ENCODE measurements around the gene TENT5C.
A peak's percentile ranks its signal among the peaks of the same experiment; 100 is the strongest.

Gene TENT5C

DNA sequence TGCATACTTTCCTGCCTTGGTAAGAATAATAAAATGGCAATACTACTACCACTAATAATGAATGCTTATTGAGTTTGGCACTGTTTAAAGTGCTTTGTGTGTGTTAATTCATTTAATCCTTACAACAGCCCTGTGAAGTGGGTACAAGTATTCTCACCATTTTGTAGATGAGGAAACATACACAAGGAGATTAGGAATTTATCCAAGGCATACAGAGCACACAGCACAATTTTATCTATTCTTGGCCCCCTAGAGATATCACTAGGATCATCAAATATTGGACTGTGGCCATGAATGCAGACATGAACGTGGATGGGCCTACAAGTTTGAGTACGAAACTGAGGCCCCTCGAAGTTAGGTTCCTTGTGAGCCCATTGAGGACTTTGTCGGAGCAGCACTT lies 39.5 kb downstream of the TENT5C start:
- Histone ChIP-seq H3K27ac (peak overlapping the region; percentile 63; the same call in 1 of the 2 replicates), H3K36me3 (ENCODE audit: insufficient read depth) (no peaks in the 10 kb centered on the region), H3K79me2 (ENCODE audit: insufficient read depth, low read depth) (no peaks in the 10 kb centered on the region), H3K4me1 (ENCODE audit: low read depth, poor library complexity, severe bottlenecking) (peaks cover 65% of the 10 kb centered on the region), H3K4me3 (IDR thresholded peaks at IDR 0.05; ENCODE audit: insufficient read depth, low read depth, low read length) (no peak overlapping the region), H3K27me3 (ENCODE audit: insufficient read depth, low read depth) (no peaks in the 10 kb centered on the region), H4K20me1 (ENCODE audit: insufficient read depth) (no peaks in the 10 kb centered on the region), H2AFZ (ENCODE audit: low read depth) (no peak overlapping the region), H3K4me2 (peak overlapping the region; percentile 51), H3K9ac (no peak overlapping the region)
- TF ChIP-seq, protein P1, sequence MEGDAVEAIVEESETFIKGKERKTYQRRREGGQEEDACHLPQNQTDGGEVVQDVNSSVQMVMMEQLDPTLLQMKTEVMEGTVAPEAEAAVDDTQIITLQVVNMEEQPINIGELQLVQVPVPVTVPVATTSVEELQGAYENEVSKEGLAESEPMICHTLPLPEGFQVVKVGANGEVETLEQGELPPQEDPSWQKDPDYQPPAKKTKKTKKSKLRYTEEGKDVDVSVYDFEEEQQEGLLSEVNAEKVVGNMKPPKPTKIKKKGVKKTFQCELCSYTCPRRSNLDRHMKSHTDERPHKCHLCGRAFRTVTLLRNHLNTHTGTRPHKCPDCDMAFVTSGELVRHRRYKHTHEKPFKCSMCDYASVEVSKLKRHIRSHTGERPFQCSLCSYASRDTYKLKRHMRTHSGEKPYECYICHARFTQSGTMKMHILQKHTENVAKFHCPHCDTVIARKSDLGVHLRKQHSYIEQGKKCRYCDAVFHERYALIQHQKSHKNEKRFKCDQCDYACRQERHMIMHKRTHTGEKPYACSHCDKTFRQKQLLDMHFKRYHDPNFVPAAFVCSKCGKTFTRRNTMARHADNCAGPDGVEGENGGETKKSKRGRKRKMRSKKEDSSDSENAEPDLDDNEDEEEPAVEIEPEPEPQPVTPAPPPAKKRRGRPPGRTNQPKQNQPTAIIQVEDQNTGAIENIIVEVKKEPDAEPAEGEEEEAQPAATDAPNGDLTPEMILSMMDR (conservative IDR thresholded peaks at IDR 0.05; ENCODE audit: low read depth, low read length), result no peak

DNA sequence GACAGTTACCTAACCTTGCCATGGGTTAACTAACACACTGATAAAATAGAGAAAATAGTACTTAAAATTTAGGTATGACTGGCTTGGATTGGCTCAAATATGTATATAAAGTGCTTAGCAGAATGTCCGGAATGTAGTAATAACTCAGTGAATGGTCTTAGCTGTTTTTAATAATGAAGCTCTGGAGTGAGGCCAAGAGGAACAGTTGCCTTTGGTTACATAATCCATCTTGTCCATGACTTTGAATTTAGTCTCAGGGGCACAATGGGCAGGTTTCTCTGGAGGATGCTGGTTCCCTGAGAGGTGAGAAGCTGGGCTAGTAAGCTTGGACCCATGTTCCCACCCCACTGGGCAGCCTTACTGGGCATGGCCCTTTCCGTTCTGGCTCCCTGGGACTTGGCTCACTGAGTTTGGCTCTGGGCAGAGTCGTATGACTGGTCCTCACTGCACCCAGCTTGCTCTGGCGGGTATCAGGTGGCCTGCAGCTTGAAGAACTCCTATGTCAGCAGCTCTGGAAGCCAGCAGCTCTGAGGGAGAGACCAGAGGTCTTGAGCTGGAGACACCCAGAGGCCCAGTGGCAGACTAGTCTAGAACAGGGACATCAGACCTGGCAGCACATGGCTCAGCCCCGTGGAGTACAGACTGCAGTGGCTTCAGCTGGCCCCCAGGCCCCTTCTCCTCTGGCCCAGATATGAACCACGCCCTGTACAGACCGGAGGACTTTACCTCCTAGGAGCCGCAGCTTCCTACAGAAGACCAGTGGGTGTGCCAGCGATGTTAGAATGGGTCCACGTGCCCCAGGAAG lies 40.4 kb downstream of the TENT5C start:
- Histone ChIP-seq H3K79me2 (ENCODE audit: insufficient read depth, low read depth) (no peaks in the 10 kb centered on the region), H3K4me2 (no peak overlapping the region; the same call in 1 of the 2 replicates), H3K9ac (no peak overlapping the region), H2AFZ (ENCODE audit: low read depth) (no peak overlapping the region), H3K27ac (no peak overlapping the region; the same call in 1 of the 2 replicates), H3K4me1 (ENCODE audit: low read depth, poor library complexity, severe bottlenecking) (peaks cover 61% of the 10 kb centered on the region), H3K4me3 (IDR thresholded peaks at IDR 0.05; ENCODE audit: insufficient read depth, low read depth, low read length) (no peak overlapping the region), H3K36me3 (ENCODE audit: insufficient read depth) (no peaks in the 10 kb centered on the region), H4K20me1 (ENCODE audit: insufficient read depth) (no peaks in the 10 kb centered on the region), H3K27me3 (ENCODE audit: insufficient read depth, low read depth) (no peaks in the 10 kb centered on the region)
- TF ChIP-seq, protein P1 (conservative IDR thresholded peaks at IDR 0.05; ENCODE audit: low read depth, low read length), result no peak

DNA sequence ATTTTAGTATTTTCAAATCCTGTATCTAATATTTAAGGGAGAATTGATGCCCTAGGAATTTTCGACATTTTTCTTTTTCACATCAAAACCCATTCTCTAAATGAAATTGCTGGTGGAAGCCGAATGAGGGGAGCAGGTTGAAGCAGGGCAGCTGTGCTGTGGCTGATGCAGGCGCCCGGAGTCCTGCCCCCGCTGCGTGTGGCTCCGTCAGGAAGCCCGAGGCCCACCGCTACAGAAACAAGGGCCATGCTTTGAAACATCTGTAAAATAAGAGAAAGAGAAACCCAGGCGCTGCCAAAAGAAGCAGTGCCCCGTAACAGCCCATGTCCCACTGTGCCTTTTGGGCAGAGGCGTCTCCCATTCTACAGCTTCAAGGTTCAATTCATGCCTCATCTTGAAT lies 41.1 kb downstream of the TENT5C start:
- TF ChIP-seq, protein P1 (conservative IDR thresholded peaks at IDR 0.05; ENCODE audit: low read depth, low read length), result no peak

DNA sequence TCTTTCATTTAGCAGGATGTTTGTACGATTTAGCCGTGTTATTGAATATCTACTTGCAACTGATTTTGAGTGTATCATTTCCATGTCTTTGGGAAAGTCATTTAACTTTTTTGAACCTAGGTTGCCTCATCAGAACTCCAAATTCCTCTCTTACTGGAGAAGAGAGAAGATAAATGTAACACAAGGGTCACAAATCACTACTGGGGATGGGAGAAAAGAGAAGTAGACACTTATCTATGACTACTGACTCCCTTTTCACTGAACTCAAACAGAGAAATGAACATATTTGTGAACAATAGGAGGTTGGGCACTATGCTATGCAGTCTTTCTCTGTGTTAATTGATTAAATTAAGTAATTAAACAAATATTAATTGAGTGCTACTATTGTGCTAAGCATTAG lies 42.2 kb downstream of the TENT5C start:
- TF ChIP-seq, protein P1 (conservative IDR thresholded peaks at IDR 0.05; ENCODE audit: low read depth, low read length), result no peak
- no peak overlapping the region for H3K27ac ChIP-seq
- H4K20me1 ChIP-seq (ENCODE audit: insufficient read depth), result no peaks in the 10 kb centered on the region
- H3K79me2 ChIP-seq (ENCODE audit: insufficient read depth, low read depth), result no peaks in the 10 kb centered on the region
- H2AFZ ChIP-seq (ENCODE audit: low read depth), result no peak overlapping the region
- H3K4me2 ChIP-seq, result no peak overlapping the region
- no peak overlapping the region for H3K4me3 ChIP-seq (IDR thresholded peaks at IDR 0.05; ENCODE audit: insufficient read depth, low read depth, low read length)
- peaks cover 62% of the 10 kb centered on the region for H3K4me1 ChIP-seq (ENCODE audit: low read depth, poor library complexity, severe bottlenecking)
- no peaks in the 10 kb centered on the region for H3K36me3 ChIP-seq (ENCODE audit: insufficient read depth)
- no peak overlapping the region for H3K9ac ChIP-seq
- no peaks in the 10 kb centered on the region for H3K27me3 ChIP-seq (ENCODE audit: insufficient read depth, low read depth)

More for the DNA sequence above, 41.1 kb downstream of the TENT5C start:
- no peaks in the 10 kb centered on the region for H3K79me2 ChIP-seq (ENCODE audit: insufficient read depth, low read depth)
- H3K4me1 ChIP-seq (ENCODE audit: low read depth, poor library complexity, severe bottlenecking), result peaks cover 62% of the 10 kb centered on the region
- no peaks in the 10 kb centered on the region for H4K20me1 ChIP-seq (ENCODE audit: insufficient read depth)
- no peak overlapping the region for H3K4me3 ChIP-seq (IDR thresholded peaks at IDR 0.05; ENCODE audit: insufficient read depth, low read depth, low read length)
- H3K9ac ChIP-seq, result no peak overlapping the region
- H3K27me3 ChIP-seq (ENCODE audit: insufficient read depth, low read depth), result no peaks in the 10 kb centered on the region
- H3K4me2 ChIP-seq, result no peak overlapping the region
- H3K27ac ChIP-seq, result no peak overlapping the region
- H3K36me3 ChIP-seq (ENCODE audit: insufficient read depth), result no peaks in the 10 kb centered on the region
- H2AFZ ChIP-seq (ENCODE audit: low read depth), result no peak overlapping the region

All from KMS-11 (cell line).